SK-N-SH treated with all-trans-retinoic acid at 6 μM for 48 hours (cell line): Measurements from ENCODE around the gene ITIH5.

ENCODE experiments used
- ATAC-seq: fragments of 200-7000 bp; cut with Tn5 transposase; 3 replicates; pipeline ENCODE4 v1.9.1; 2020; ENCODE audit warnings: mild to moderate bottlenecking, moderate library complexity
- BACH2 ChIP-seq: fragments of 250-450 bp; sonication (Bioruptor Pico); IDR thresholded peaks from 2 replicates; pipeline ENCODE4 v1.9.0; 2021; ENCODE audit warnings: mild to moderate bottlenecking, borderline replicate concordance
- CSDC2 ChIP-seq: fragments of 250-450 bp; sonication (Bioruptor Pico); IDR thresholded peaks from 2 replicates; pipeline ENCODE4 v1.5.0; 2020; ENCODE audit warnings: mild to moderate bottlenecking, moderate library complexity
- CSRNP3 ChIP-seq: fragments of 250-450 bp; sonication (Bioruptor Pico); IDR thresholded peaks from 2 replicates; pipeline ENCODE4 v1.5.1; 2021; ENCODE audit warnings: mild to moderate bottlenecking, moderate library complexity
- ESRRG ChIP-seq: fragments of 250-450 bp; sonication (Bioruptor Pico); IDR thresholded peaks from 2 replicates; pipeline ENCODE4 v1.6.1; 2021; ENCODE audit warnings: mild to moderate bottlenecking
- GLIS3 ChIP-seq: fragments of 250-450 bp; sonication (Bioruptor Pico); IDR thresholded peaks from 2 replicates; pipeline ENCODE4 v1.5.0; 2020; ENCODE audit warnings: mild to moderate bottlenecking, moderate library complexity
- ISL1 ChIP-seq: fragments of 250-450 bp; sonication (Bioruptor Pico); IDR thresholded peaks from 2 replicates; pipeline ENCODE4 v2.1.2; 2022; ENCODE audit warnings: mild to moderate bottlenecking, moderate library complexity
- OSR1 ChIP-seq: fragments of 250-450 bp; sonication (Bioruptor Pico); IDR thresholded peaks from 2 replicates; pipeline ENCODE4 v1.8.0; 2022; ENCODE audit warnings: moderate library complexity, mild to moderate bottlenecking, inconsistent platforms
- POU6F1 ChIP-seq: fragments of 250-450 bp; sonication (Bioruptor Pico); IDR thresholded peaks from 2 replicates; pipeline ENCODE4 v1.8.0; 2021; ENCODE audit warnings: low read depth, mild to moderate bottlenecking, moderate library complexity, borderline replicate concordance
- PPARA ChIP-seq: fragments of 250-450 bp; sonication (Bioruptor Pico); IDR thresholded peaks from 2 replicates; pipeline ENCODE4 v1.5.0; 2020; ENCODE audit warnings: mild to moderate bottlenecking, borderline replicate concordance
- RARB ChIP-seq: fragments of 250-450 bp; sonication (Bioruptor Pico); IDR thresholded peaks from 2 replicates; pipeline ENCODE4 v1.8.0; 2021; ENCODE audit warnings: mild to moderate bottlenecking, moderate library complexity
- SNAI2 ChIP-seq: fragments of 250-450 bp; sonication (Bioruptor Pico); IDR thresholded peaks from 2 replicates; pipeline ENCODE4 v1.5.0; 2020; ENCODE audit warnings: mild to moderate bottlenecking, moderate library complexity
- TCF4 ChIP-seq: fragments of 250-450 bp; sonication (Bioruptor Pico); IDR thresholded peaks from 2 replicates; pipeline ENCODE4 v1.8.0; 2021; ENCODE audit warnings: mild to moderate bottlenecking, moderate library complexity, borderline replicate concordance
- TOX ChIP-seq: fragments of 250-450 bp; sonication (Bioruptor Pico); IDR thresholded peaks from 2 replicates; pipeline ENCODE4 v1.8.0; 2021; ENCODE audit warnings: mild to moderate bottlenecking, moderate library complexity, borderline replicate concordance
- ZC3H10 ChIP-seq: fragments of 250-450 bp; sonication (Bioruptor Pico); IDR thresholded peaks from 2 replicates; pipeline ENCODE4 v1.5.1; 2021; ENCODE audit warnings: mild to moderate bottlenecking, moderate library complexity
- ZFP3 ChIP-seq: fragments of 250-450 bp; sonication (Bioruptor Pico); IDR thresholded peaks from 2 replicates; pipeline ENCODE4 v1.5.0; 2020; ENCODE audit warnings: mild to moderate bottlenecking, moderate library complexity
- ZNF565 ChIP-seq: fragments of 450-650 bp; formaldehyde crosslinking; conservative IDR thresholded peaks from 2 replicates; pipeline ENCODE4 v1.5.0; 2020; ENCODE audit warnings: low read depth, mild to moderate bottlenecking, moderate library complexity
- ZNF8 ChIP-seq: fragments of 450-650 bp; formaldehyde crosslinking; IDR thresholded peaks from 2 replicates; pipeline ENCODE4 v1.5.0; 2020; ENCODE audit warnings: mild to moderate bottlenecking, moderate library complexity
- TF ChIP-seq, protein P1 (sequence below): fragments of 250-450 bp; sonication (Bioruptor Pico); IDR thresholded peaks from 2 replicates; pipeline ENCODE4 v1.8.0; 2020; ENCODE audit warnings: mild to moderate bottlenecking, moderate library complexity, borderline replicate concordance
- TF ChIP-seq, protein P2 (sequence below): fragments of 250-450 bp; sonication (Bioruptor Pico); IDR thresholded peaks from 2 replicates; pipeline ENCODE4 v1.5.1; 2020; ENCODE audit warnings: low read depth, mild to moderate bottlenecking, moderate library complexity
- TF ChIP-seq, protein P3 (sequence below): fragments of 250-450 bp; sonication (Bioruptor Pico); IDR thresholded peaks from 2 replicates; pipeline ENCODE4 v1.5.0; 2020; ENCODE audit warnings: mild to moderate bottlenecking, moderate library complexity

The ITIH5 gene

GRCh38 chr10:7610026-7610425, 56.7 kb downstream of the ITIH5 start (continued):
- TF ChIP-seq PPARA (CRISPR knock-in tag) (no peak), SNAI2 (no peak), ZFP3 (CRISPR knock-in tag) (no peak), BACH2 (CRISPR knock-in tag) (no peak), TCF4 (CRISPR knock-in tag) (no peak), ZNF565 (CRISPR knock-in tag) (no peak), TOX (no peak), GLIS3 (CRISPR knock-in tag) (no peak)
- TF ChIP-seq, protein P1, sequence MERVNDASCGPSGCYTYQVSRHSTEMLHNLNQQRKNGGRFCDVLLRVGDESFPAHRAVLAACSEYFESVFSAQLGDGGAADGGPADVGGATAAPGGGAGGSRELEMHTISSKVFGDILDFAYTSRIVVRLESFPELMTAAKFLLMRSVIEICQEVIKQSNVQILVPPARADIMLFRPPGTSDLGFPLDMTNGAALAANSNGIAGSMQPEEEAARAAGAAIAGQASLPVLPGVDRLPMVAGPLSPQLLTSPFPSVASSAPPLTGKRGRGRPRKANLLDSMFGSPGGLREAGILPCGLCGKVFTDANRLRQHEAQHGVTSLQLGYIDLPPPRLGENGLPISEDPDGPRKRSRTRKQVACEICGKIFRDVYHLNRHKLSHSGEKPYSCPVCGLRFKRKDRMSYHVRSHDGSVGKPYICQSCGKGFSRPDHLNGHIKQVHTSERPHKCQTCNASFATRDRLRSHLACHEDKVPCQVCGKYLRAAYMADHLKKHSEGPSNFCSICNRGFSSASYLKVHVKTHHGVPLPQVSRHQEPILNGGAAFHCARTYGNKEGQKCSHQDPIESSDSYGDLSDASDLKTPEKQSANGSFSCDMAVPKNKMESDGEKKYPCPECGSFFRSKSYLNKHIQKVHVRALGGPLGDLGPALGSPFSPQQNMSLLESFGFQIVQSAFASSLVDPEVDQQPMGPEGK: no peak

DNA sequence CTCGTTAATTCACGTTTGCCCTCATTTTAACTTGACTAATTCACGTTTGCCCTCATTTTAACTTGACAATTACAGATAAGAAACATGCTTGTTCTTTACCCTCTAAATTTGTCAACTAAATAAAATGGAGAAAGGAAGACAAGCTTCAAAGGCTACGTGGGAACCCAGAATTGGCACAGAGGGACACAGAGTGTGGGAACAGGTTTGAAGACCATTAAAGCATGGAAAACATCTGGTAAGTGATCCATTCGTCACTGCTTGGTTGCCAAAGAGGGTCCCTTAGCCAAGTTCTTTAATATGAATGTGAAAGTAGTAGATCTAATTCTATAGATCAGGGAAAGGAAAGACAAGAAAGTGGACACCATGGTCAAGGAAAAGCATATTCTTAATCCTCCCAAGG, 57.2 kb downstream of the ITIH5 start:
- no peak for ATAC-seq
- TF ChIP-seq ESRRG (no peak), ZFP3 (CRISPR knock-in tag) (no peak), BACH2 (CRISPR knock-in tag) (no peak)

- ATAC-seq: no peak
- TF ChIP-seq RARB: no peak
- TF ChIP-seq, protein P2, sequence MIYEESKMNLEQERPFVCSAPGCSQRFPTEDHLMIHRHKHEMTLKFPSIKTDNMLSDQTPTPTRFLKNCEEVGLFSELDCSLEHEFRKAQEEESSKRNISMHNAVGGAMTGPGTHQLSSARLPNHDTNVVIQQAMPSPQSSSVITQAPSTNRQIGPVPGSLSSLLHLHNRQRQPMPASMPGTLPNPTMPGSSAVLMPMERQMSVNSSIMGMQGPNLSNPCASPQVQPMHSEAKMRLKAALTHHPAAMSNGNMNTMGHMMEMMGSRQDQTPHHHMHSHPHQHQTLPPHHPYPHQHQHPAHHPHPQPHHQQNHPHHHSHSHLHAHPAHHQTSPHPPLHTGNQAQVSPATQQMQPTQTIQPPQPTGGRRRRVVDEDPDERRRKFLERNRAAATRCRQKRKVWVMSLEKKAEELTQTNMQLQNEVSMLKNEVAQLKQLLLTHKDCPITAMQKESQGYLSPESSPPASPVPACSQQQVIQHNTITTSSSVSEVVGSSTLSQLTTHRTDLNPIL: no peak
- TF ChIP-seq ZNF8 (CRISPR knock-in tag): no peak
- no peak for TF ChIP-seq ESRRG
- TF ChIP-seq ZNF565 (CRISPR knock-in tag): no peak
- TF ChIP-seq ZC3H10 (CRISPR knock-in tag): no peak
- TF ChIP-seq CSRNP3 (CRISPR knock-in tag): no peak
- TF ChIP-seq SNAI2: no peak
- no peak for TF ChIP-seq CSDC2 (CRISPR knock-in tag)
- no peak for TF ChIP-seq OSR1
- TF ChIP-seq, protein P3, sequence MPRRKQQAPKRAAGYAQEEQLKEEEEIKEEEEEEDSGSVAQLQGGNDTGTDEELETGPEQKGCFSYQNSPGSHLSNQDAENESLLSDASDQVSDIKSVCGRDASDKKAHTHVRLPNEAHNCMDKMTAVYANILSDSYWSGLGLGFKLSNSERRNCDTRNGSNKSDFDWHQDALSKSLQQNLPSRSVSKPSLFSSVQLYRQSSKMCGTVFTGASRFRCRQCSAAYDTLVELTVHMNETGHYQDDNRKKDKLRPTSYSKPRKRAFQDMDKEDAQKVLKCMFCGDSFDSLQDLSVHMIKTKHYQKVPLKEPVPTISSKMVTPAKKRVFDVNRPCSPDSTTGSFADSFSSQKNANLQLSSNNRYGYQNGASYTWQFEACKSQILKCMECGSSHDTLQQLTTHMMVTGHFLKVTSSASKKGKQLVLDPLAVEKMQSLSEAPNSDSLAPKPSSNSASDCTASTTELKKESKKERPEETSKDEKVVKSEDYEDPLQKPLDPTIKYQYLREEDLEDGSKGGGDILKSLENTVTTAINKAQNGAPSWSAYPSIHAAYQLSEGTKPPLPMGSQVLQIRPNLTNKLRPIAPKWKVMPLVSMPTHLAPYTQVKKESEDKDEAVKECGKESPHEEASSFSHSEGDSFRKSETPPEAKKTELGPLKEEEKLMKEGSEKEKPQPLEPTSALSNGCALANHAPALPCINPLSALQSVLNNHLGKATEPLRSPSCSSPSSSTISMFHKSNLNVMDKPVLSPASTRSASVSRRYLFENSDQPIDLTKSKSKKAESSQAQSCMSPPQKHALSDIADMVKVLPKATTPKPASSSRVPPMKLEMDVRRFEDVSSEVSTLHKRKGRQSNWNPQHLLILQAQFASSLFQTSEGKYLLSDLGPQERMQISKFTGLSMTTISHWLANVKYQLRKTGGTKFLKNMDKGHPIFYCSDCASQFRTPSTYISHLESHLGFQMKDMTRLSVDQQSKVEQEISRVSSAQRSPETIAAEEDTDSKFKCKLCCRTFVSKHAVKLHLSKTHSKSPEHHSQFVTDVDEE (CRISPR knock-in tag): no peak
- no peak for TF ChIP-seq POU6F1
- no peak for TF ChIP-seq ISL1 (CRISPR knock-in tag)
- TF ChIP-seq, protein P1: no peak
- TF ChIP-seq BACH2 (CRISPR knock-in tag): no peak
- TF ChIP-seq TOX: no peak
Measured at GRCh38 chr10:7608001-7608400, 58.8 kb downstream of the ITIH5 start.
